Measurements from ENCODE around the gene TSPAN18.

The TSPAN18 gene

DNA sequence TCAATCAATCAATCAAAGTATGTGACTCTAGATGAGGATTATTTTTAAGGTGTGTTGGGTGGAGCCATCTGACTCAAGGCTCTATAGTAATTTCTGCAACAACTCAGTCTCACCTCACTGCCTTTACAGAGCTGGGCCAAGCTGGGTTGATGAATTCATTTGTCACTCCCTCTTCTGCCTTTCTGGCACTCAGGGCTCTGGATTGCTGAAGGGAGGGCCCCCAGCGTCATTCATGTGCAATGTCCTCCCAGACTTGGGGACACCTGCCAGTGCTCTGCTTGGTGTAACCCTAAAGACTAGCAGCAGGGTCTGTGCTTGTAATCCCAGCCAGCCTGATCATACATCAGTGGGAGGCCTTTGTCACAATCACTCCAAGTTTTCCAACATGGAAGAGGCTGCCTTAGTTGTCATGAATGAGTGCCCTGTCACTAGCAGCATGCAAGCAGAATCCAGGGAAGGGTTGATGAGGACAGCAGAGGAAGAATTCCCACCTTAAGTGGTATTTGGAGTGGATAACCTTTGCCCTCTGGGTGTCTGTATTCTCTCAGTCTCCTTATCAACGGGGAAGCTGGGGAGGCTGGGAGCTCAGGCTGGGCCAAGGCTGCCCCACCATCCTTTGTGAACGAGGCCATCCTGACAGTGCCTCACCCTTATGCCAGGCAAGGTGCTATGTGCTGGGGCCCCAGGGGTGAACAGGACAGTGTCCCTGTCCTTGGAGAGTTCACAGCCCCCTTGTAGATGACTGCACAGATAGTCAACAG, 225.9 kb downstream of the TSPAN18 start:
- Histone ChIP-seq H3K9me3 (ENCODE audit: control insufficient read depth in 1 of 2, low read length in 2 of 2) (no peaks in the 10 kb centered on the region), H3K27ac (ENCODE audit: low read length) (no peak overlapping the region), H3K36me3 (ENCODE audit: control insufficient read depth in 1 of 2, insufficient read depth in 2 of 2, low read length in 2 of 2) (no peaks in the 10 kb centered on the region), H3K4me1 (ENCODE audit: control insufficient read depth in 1 of 2, insufficient read depth in 2 of 2, low read length in 2 of 2) (peaks cover 6 to 31% of the 10 kb centered on the region in 2 donors), H3K4me3 (ENCODE audit: low read depth in 1 of 2, low read length in 2 of 2) (no peak overlapping the region), H3K27me3 (ENCODE audit: low read depth, low read length) (no peaks in the 10 kb centered on the region)

DNA sequence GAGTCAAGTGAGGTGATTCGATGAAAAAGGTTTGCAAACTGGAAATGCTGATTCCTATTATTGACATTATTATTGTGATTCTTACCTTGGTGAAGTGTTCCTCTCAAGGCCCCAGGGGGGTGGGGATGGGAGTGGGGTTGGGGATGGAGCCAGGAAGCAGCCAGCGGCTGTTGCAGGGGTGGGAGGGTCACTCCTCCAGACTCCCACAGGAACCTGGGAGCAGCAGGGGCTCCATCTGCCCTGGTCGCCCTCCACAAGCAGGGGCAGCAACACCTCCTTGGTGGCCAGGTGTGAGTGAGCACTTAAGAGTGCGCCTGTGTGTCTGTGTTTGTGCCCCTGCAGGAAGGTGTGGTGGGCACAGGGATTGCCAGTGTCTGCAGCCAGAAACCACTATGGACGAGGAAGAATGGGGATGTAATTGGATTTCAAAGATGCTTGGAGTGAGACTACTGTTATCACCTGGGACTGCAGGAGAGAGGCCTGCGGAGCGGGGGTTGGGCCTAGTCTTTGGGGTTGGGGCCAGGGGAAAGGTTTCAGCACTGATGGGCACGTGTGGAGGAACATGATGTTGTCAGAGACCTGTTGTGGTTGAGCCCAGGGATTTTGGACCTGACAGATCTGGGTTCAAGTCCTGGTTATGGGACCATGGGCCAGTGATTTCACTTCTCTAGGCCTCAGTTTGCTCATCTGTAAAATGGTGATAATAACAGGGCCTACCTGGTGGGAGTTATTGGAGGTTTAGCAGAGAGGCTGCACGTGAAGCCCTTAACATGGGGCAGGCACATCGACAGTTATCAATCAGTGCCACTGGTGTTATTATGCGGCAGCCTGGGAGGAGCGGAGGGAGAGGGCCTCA, 227.5 kb downstream of the TSPAN18 start:
- H3K27ac ChIP-seq (ENCODE audit: low read length): no peak overlapping the region
- no peaks in the 10 kb centered on the region for H3K9me3 ChIP-seq (ENCODE audit: control insufficient read depth in 1 of 2, low read length in 2 of 2)
- H3K4me1 ChIP-seq (ENCODE audit: control insufficient read depth in 1 of 2, insufficient read depth in 2 of 2, low read length in 2 of 2): peaks cover 6 to 24% of the 10 kb centered on the region in 2 donors

DNA sequence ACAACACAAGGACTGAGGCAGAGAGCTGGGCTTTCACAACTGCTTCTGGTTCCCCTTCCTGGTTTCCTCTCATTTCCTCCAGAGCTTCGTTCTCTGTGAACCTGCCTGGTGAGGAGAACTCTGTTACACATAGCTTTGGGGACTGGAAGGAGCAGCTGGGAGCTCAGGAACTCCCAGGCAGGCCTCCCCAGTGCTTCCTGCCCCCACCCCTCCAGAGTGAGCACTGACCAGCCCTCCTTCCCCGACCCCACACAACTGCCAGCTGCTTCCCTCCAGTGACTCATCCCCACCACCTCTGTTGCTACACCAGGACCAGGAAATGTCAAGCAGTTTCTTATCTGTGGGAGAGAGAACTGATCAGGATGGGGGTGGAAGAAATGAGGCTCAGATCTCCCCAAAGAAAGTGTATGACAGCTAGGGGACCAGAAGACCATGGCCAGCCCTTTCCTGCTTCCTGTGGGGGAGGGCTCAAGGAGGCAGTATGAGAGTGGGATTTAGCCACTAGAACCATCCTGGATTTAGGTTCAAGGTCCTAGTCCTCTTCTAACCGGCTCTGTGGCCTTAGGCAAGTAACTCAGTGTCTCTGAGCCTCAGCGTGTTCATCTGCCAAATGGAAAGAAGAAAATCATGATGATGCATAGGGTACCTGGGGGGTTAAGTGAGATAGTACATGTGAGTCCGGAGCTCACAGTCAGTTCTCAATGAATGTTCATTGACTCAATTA, 228.4 kb downstream of the TSPAN18 start:
- Histone ChIP-seq H3K27me3 (ENCODE audit: low read depth, low read length) (no peaks in the 10 kb centered on the region), H3K9me3 (ENCODE audit: control insufficient read depth in 1 of 2, low read length in 2 of 2) (no peaks in the 10 kb centered on the region), H3K4me1 (ENCODE audit: control insufficient read depth in 1 of 2, insufficient read depth in 2 of 2, low read length in 2 of 2) (peaks cover 6 to 19% of the 10 kb centered on the region in 2 donors), H3K27ac (ENCODE audit: low read length) (no peak overlapping the region), H3K4me3 (ENCODE audit: low read depth in 1 of 2, low read length in 2 of 2) (no peak overlapping the region), H3K36me3 (ENCODE audit: control insufficient read depth in 1 of 2, insufficient read depth in 2 of 2, low read length in 2 of 2) (no peaks in the 10 kb centered on the region)

More for the DNA sequence above, 227.5 kb downstream of the TSPAN18 start:
- Histone ChIP-seq H3K27me3 (ENCODE audit: low read depth, low read length) (no peaks in the 10 kb centered on the region), H3K36me3 (ENCODE audit: control insufficient read depth in 1 of 2, insufficient read depth in 2 of 2, low read length in 2 of 2) (no peaks in the 10 kb centered on the region), H3K4me3 (ENCODE audit: low read depth in 1 of 2, low read length in 2 of 2) (no peak overlapping the region)

DNA sequence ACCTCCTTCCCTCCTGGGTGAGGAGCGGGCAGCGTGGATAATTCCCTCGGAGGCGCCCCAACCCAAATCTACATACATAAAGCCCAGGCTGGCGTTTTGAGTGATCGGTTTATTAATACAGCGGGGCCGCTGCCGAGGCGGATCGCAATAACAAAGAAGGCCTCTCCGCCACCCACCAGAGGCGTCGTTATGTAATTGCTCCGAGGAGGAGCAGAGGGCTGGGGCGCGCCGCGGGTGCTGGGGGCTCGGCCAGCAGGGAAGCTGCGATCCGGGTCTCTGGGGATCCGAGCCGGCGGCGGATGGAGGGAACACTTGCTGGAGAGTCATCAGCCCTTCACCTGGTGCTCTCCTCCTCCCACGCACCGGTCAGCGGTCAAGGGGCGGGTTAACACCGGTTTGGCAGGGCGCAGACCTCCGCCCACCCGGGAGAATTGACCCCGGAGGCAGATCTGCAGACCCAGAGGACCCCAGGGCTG, 230.3 kb downstream of the TSPAN18 start:
- H3K4me1 ChIP-seq (ENCODE audit: control insufficient read depth in 1 of 2, insufficient read depth in 2 of 2, low read length in 2 of 2): peaks cover 6 to 19% of the 10 kb centered on the region in 2 donors
- H3K27me3 ChIP-seq (ENCODE audit: low read depth, low read length): no peaks in the 10 kb centered on the region
- H3K36me3 ChIP-seq (ENCODE audit: control insufficient read depth in 1 of 2, insufficient read depth in 2 of 2, low read length in 2 of 2): no peaks in the 10 kb centered on the region
- H3K27ac ChIP-seq (ENCODE audit: low read length): no peak overlapping the region
- H3K9me3 ChIP-seq (ENCODE audit: control insufficient read depth in 1 of 2, low read length in 2 of 2): no peaks in the 10 kb centered on the region
- no peak overlapping the region for H3K4me3 ChIP-seq (ENCODE audit: low read depth in 1 of 2, low read length in 2 of 2)

DNA sequence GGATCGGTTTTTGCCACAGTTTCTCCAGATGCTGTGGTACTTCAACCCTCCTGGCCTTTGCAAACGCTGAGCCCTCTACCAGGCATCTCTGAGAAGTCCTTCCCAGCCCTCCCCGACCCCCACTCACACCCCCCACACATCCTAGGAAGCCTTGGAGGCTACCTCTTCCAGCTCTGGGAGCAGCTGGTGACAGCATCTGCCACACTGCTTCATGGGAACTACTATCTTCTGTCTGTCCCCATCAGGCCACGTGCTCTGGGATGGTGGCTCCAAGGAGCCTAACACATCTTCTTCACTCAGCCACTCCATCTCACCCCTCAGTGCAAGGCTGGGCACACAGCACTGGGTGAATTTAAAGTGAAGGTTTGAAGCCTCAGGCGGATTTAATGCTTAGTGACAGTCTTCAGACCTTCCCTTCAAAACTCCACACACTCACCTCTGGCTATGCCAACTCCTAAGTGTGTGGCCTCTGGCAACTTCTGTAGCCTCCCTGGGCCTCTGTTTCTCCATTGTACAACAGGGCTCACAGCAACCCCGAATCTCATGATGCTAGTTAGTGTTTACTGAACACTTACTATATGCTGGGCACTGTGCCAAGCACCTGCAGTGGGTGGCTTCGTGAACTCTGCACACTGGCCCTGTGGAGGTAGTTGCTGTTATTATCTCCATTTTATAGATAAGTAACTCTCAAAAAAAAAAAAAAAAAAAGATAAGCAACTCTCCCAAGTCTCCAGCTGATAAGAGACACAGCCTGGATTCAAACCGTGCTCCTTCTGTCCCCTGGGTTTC, 231.2 kb downstream of the TSPAN18 start:
- Histone ChIP-seq H3K4me3 (ENCODE audit: low read depth in 1 of 2, low read length in 2 of 2) (no peak overlapping the region), H3K4me1 (ENCODE audit: control insufficient read depth in 1 of 2, insufficient read depth in 2 of 2, low read length in 2 of 2) (peaks cover 6 to 19% of the 10 kb centered on the region in 2 donors), H3K27me3 (ENCODE audit: low read depth, low read length) (no peaks in the 10 kb centered on the region), H3K9me3 (ENCODE audit: control insufficient read depth in 1 of 2, low read length in 2 of 2) (no peaks in the 10 kb centered on the region), H3K36me3 (ENCODE audit: control insufficient read depth in 1 of 2, insufficient read depth in 2 of 2, low read length in 2 of 2) (no peaks in the 10 kb centered on the region), H3K27ac (ENCODE audit: low read length) (no peak overlapping the region)

DNA sequence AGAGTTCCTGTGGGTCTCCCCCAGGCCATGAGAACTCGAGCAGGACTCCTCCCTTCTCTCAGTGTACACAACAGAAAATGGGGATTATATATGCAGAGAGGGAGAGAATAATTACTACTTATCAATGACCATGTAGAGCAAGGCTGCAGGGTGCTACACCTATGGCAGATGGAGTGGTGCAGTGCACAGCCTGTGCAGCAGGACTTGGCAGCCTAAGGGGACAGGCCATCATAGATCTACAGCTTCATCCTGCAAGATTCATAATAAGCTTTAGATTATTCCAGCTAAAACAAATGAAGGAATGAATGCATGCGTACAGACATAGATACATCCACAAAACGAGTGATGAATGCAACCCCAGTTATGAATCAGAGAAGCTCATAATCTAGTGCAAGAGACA, 232.3 kb downstream of the TSPAN18 start:
- peaks cover 6 to 19% of the 10 kb centered on the region in 2 donors for H3K4me1 ChIP-seq (ENCODE audit: control insufficient read depth in 1 of 2, insufficient read depth in 2 of 2, low read length in 2 of 2)

DNA sequence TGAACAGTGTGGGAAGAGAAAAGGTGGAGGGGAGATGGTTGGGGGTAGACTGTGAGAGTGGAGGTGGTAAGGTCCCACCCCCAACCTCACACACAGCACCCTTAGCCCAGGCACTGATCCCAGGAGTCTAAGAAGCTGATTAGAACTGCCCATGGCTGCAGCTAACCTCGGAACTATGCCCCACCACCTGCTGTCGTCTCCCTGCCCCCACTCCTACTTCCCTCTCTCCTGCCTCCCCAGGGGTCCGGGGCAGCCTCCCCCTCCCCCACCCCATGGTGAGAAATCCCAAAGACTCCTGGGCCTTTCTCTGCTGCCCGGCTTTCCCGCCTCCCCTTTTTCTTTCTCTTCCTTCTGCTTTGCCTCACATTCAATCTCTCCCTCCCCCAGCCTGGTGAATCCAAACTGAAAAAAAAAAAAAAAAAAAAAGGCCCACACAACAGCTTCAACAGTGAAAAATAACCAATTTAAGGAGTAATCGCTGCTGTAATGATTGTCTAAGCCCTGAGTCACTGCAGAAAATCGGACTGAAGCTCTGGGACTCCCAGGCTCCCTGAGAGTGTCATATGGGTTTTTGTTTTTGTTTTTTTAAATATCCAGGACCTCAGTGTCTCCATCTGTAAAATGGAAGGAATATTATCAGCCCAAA, 233.6 kb downstream of the TSPAN18 start:
- no peak overlapping the region for H3K27ac ChIP-seq (ENCODE audit: low read length)
- no peaks in the 10 kb centered on the region for H3K9me3 ChIP-seq (ENCODE audit: control insufficient read depth in 1 of 2, low read length in 2 of 2)
- H3K27me3 ChIP-seq (ENCODE audit: low read depth, low read length): no peaks in the 10 kb centered on the region
- H3K4me3 ChIP-seq (ENCODE audit: low read depth in 1 of 2, low read length in 2 of 2): no peak overlapping the region
- H3K4me1 ChIP-seq (ENCODE audit: control insufficient read depth in 1 of 2, insufficient read depth in 2 of 2, low read length in 2 of 2): peaks cover 4 to 9% of the 10 kb centered on the region in 2 donors
- H3K36me3 ChIP-seq (ENCODE audit: control insufficient read depth in 1 of 2, insufficient read depth in 2 of 2, low read length in 2 of 2): no peaks in the 10 kb centered on the region

More for the DNA sequence above, 232.3 kb downstream of the TSPAN18 start:
- Histone ChIP-seq H3K4me3 (ENCODE audit: low read depth in 1 of 2, low read length in 2 of 2) (no peak overlapping the region), H3K27ac (ENCODE audit: low read length) (no peak overlapping the region), H3K9me3 (ENCODE audit: control insufficient read depth in 1 of 2, low read length in 2 of 2) (no peaks in the 10 kb centered on the region), H3K27me3 (ENCODE audit: low read depth, low read length) (no peaks in the 10 kb centered on the region), H3K36me3 (ENCODE audit: control insufficient read depth in 1 of 2, insufficient read depth in 2 of 2, low read length in 2 of 2) (no peaks in the 10 kb centered on the region)

DNA sequence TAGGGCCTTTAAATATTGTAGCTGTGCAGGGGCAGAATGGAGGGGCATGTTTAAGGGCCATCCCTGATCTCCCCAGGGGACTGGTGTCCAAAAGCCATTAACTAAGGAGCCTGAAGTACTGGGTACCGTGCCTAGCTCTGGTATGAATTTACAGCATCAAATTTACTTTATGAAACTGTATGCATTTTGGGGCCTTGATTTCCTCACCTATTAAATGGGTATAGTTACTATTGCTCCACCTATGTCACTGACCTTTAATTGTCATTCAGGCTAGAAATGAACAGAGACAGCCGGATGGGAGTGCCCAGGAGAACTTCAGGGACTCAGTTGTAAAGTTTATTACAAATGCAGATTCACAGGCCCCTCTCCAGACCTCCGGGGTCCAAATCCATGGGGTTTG, 235.7 kb downstream of the TSPAN18 start:
- no peak overlapping the region for H3K4me3 ChIP-seq (ENCODE audit: low read depth in 1 of 2, low read length in 2 of 2)
- H3K4me1 ChIP-seq (ENCODE audit: control insufficient read depth in 1 of 2, insufficient read depth in 2 of 2, low read length in 2 of 2): peaks cover 0 to 9% of the 10 kb centered on the region in 2 donors
- no peaks in the 10 kb centered on the region for H3K36me3 ChIP-seq (ENCODE audit: control insufficient read depth in 1 of 2, insufficient read depth in 2 of 2, low read length in 2 of 2)
- H3K9me3 ChIP-seq (ENCODE audit: control insufficient read depth in 1 of 2, low read length in 2 of 2): no peaks in the 10 kb centered on the region
- H3K27me3 ChIP-seq (ENCODE audit: low read depth, low read length): no peaks in the 10 kb centered on the region
- H3K27ac ChIP-seq (ENCODE audit: low read length): no peak overlapping the region

DNA sequence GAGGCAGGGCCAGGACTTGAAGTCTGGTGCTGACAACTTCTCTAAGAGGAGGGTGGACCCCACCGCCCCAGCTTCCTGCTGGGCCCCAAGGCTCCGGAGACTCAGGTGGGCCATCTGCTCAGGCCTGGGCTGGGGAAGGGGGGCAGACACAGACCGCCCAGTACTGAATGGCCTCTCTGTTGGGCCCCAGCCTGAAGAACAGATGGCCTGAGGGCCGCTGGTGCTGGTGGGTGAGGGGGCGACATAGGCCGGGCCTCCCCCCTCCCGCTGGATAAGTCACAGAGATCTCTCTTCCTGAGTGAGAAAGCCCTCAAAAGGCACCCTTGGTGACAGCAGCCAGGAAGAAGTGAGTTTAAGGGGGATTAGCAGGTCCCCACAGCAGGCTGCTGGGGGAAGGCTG, 236.4 kb downstream of the TSPAN18 start:
- H3K4me3 ChIP-seq (ENCODE audit: low read depth in 1 of 2, low read length in 2 of 2): no peak overlapping the region
- H3K36me3 ChIP-seq (ENCODE audit: control insufficient read depth in 1 of 2, insufficient read depth in 2 of 2, low read length in 2 of 2): no peaks in the 10 kb centered on the region
- H3K4me1 ChIP-seq (ENCODE audit: control insufficient read depth in 1 of 2, insufficient read depth in 2 of 2, low read length in 2 of 2): peaks cover 0 to 9% of the 10 kb centered on the region in 2 donors
- no peaks in the 10 kb centered on the region for H3K27me3 ChIP-seq (ENCODE audit: low read depth, low read length)
- no peak overlapping the region for H3K27ac ChIP-seq (ENCODE audit: low read length)
- no peaks in the 10 kb centered on the region for H3K9me3 ChIP-seq (ENCODE audit: control insufficient read depth in 1 of 2, low read length in 2 of 2)

DNA sequence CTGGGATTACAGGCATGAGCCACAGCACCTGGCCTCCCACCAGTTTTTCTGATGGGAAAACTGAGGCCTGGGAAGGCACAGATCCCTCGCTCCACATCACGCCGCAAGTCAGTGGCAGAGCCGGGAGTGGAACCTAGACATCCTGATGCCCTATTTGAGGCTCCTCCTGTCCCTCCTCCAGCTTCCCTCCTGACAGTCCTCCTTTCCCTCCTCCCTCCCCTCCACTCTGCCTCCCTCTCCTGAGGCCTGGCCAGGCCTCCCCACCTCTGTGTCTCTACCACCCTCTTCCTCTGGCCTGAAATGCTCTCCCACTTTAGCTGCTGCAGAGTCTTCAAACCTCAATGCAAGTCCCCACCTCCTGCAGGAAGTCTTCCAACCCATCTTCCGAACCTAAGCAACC, 237.2 kb downstream of the TSPAN18 start:
- Histone ChIP-seq H3K27ac (ENCODE audit: low read length) (no peak overlapping the region), H3K4me3 (ENCODE audit: low read depth in 1 of 2, low read length in 2 of 2) (no peak overlapping the region), H3K27me3 (ENCODE audit: low read depth, low read length) (no peaks in the 10 kb centered on the region), H3K9me3 (ENCODE audit: control insufficient read depth in 1 of 2, low read length in 2 of 2) (no peaks in the 10 kb centered on the region), H3K36me3 (ENCODE audit: control insufficient read depth in 1 of 2, insufficient read depth in 2 of 2, low read length in 2 of 2) (no peaks in the 10 kb centered on the region), H3K4me1 (ENCODE audit: control insufficient read depth in 1 of 2, insufficient read depth in 2 of 2, low read length in 2 of 2) (peaks cover 0 to 9% of the 10 kb centered on the region in 2 donors)
